ENCODE data around the gene ITGB6.

- TF ChIP-seq CREB1 (CRISPR knock-in tag; IDR thresholded peaks at IDR 0.05) = no peak
- no peak for TF ChIP-seq STAT6 (CRISPR knock-in tag; conservative IDR thresholded peaks at IDR 0.05; ENCODE audit: low read depth)
- no peak for TF ChIP-seq NR3C1 (CRISPR knock-in tag; conservative IDR thresholded peaks at IDR 0.05; ENCODE audit: low read depth)
- TF ChIP-seq FOXJ3 (CRISPR knock-in tag; IDR thresholded peaks at IDR 0.05; ENCODE audit: borderline replicate concordance) = no peak
- no peak for TF ChIP-seq ZNF423 (CRISPR knock-in tag; IDR thresholded peaks at IDR 0.05)
- TF ChIP-seq CTCF (IDR thresholded peaks at IDR 0.05) = no peak
- TF ChIP-seq PRDM15 (CRISPR knock-in tag; IDR thresholded peaks at IDR 0.05) = no peak
- TF ChIP-seq, protein P1, sequence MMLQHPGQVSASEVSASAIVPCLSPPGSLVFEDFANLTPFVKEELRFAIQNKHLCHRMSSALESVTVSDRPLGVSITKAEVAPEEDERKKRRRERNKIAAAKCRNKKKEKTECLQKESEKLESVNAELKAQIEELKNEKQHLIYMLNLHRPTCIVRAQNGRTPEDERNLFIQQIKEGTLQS (CRISPR knock-in tag; conservative IDR thresholded peaks at IDR 0.05) = no peak
- no peak for TF ChIP-seq ZNF121 (CRISPR knock-in tag; IDR thresholded peaks at IDR 0.05)
- TF ChIP-seq, protein P2, sequence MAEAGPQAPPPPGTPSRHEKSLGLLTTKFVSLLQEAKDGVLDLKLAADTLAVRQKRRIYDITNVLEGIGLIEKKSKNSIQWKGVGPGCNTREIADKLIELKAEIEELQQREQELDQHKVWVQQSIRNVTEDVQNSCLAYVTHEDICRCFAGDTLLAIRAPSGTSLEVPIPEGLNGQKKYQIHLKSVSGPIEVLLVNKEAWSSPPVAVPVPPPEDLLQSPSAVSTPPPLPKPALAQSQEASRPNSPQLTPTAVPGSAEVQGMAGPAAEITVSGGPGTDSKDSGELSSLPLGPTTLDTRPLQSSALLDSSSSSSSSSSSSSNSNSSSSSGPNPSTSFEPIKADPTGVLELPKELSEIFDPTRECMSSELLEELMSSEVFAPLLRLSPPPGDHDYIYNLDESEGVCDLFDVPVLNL (CRISPR knock-in tag; IDR thresholded peaks at IDR 0.05; ENCODE audit: borderline replicate concordance, low read depth) = no peak
- TF ChIP-seq MYBL2 (CRISPR knock-in tag; IDR thresholded peaks at IDR 0.05) = no peak
These were observed 108.7 kb downstream of the ITGB6 start for GRCh38 chr2:160091381-160091780.

Data from WTC11 (cell line).